ENCODE data around the gene ARHGAP24.

Gene ARHGAP24

GRCh38 chr4:85697854-85698253 is 222.9 kb downstream of the ARHGAP24 start:
- no peak for DNase-seq (ENCODE audit: low read depth)

- DNase-seq (ENCODE audit: low read depth): no peak
These were observed 225.4 kb downstream of the ARHGAP24 start for GRCh38 chr4:85700362-85700761.

- no peak for DNase-seq (ENCODE audit: low read depth)
These were observed 226.9 kb downstream of the ARHGAP24 start for GRCh38 chr4:85701861-85702321.

- peak; percentile 24 for DNase-seq (ENCODE audit: low read depth)
These were observed 228.1 kb downstream of the ARHGAP24 start for GRCh38 chr4:85703096-85703495.

GRCh38 chr4:85707611-85708010 is 232.7 kb downstream of the ARHGAP24 start:
- DNase-seq (ENCODE audit: low read depth): no peak

- no peak for DNase-seq (ENCODE audit: low read depth)
These were observed 233.5 kb downstream of the ARHGAP24 start for GRCh38 chr4:85708468-85708867.

- DNase-seq (ENCODE audit: low read depth): no peak
These were observed 238.1 kb downstream of the ARHGAP24 start for GRCh38 chr4:85713005-85713404.

- peak; percentile 31 for DNase-seq (ENCODE audit: low read depth)
These were observed 241.2 kb downstream of the ARHGAP24 start for GRCh38 chr4:85715991-85716737.

- DNase-seq (ENCODE audit: low read depth): no peak
These were observed 242.4 kb downstream of the ARHGAP24 start for GRCh38 chr4:85717351-85717750.

- no peak for DNase-seq (ENCODE audit: low read depth)
These were observed 242.9 kb downstream of the ARHGAP24 start for GRCh38 chr4:85717847-85718246.

- peak; percentile 75 for DNase-seq (ENCODE audit: low read depth)
These were observed 245.8 kb downstream of the ARHGAP24 start for GRCh38 chr4:85720735-85721134.

- DNase-seq (ENCODE audit: low read depth): no peak
These were observed 247.5 kb downstream of the ARHGAP24 start for GRCh38 chr4:85722401-85722800.

- DNase-seq (ENCODE audit: low read depth): no peak
These were observed 247.9 kb downstream of the ARHGAP24 start for GRCh38 chr4:85722807-85723206.

- no peak for DNase-seq (ENCODE audit: low read depth)
These were observed 250.0 kb downstream of the ARHGAP24 start for GRCh38 chr4:85724791-85725563.

GRCh38 chr4:85725721-85726170 is 250.8 kb downstream of the ARHGAP24 start:
- DNase-seq (ENCODE audit: low read depth): peak; percentile 37

GRCh38 chr4:85726555-85726954 is 251.6 kb downstream of the ARHGAP24 start:
- DNase-seq (ENCODE audit: low read depth): no peak

- DNase-seq (ENCODE audit: low read depth): no peak
These were observed 253.5 kb downstream of the ARHGAP24 start for GRCh38 chr4:85728464-85728863.

GRCh38 chr4:85732124-85732523 is 257.2 kb downstream of the ARHGAP24 start:
- no peak for DNase-seq (ENCODE audit: low read depth)

- no peak for DNase-seq (ENCODE audit: low read depth)
These were observed 258.8 kb downstream of the ARHGAP24 start for GRCh38 chr4:85733798-85734197.

- DNase-seq (ENCODE audit: low read depth): no peak
These were observed 259.5 kb downstream of the ARHGAP24 start for GRCh38 chr4:85734424-85734831.

- no peak for DNase-seq (ENCODE audit: low read depth)
These were observed 261.6 kb downstream of the ARHGAP24 start for GRCh38 chr4:85736571-85736970.

- no peak for DNase-seq (ENCODE audit: low read depth)
These were observed 262.3 kb downstream of the ARHGAP24 start for GRCh38 chr4:85737254-85737653.

- no peak for DNase-seq (ENCODE audit: low read depth)
These were observed 263.8 kb downstream of the ARHGAP24 start for GRCh38 chr4:85738721-85739120.

All from amniotic epithelial cell (primary cell).